ENCODE data around the gene IGDCC3. TPM values are rescaled to one million over a fixed set of nuclear protein-coding genes. Genes with fewer than 3 reads are reported as not detected.

The IGDCC3 gene
- total and polyA plus RNA-seq, 2 donors (not counting 3 experiments of a cell fraction or from before 2014, with no cell fraction given): 0.03 TPM; not detected in 1

GRCh38 chr15:65388306-65389080 lies 10.7 kb upstream of the IGDCC3 start:
- Histone ChIP-seq H3K4me2 (ENCODE audit: insufficient read depth, low read length) (no peak overlapping the region), H3K9me1 (replicated peaks; ENCODE audit: control insufficient read depth, extremely low read depth, insufficient read depth, low read length) (no peaks in the 10 kb centered on the region), H3K9ac (replicated peaks; ENCODE audit: extremely low read depth, insufficient read depth, low read length) (no peak overlapping the region), H3K79me2 (ENCODE audit: control insufficient read depth, insufficient read depth, low read length) (no peaks in the 10 kb centered on the region), H3K9me3 (replicated peaks; ENCODE audit: control insufficient read depth, insufficient read depth, low read length) (no peaks in the 10 kb centered on the region), H3K4me1 (ENCODE audit: control insufficient read depth, extremely low read depth, insufficient read depth, low read length) (peaks cover 6% of the 10 kb centered on the region), H4K20me1 (replicated peaks; ENCODE audit: control insufficient read depth, extremely low read depth, insufficient read depth, low read length) (no peaks in the 10 kb centered on the region), H2AFZ (ENCODE audit: low read depth, low read length) (no peak overlapping the region), H3K36me3 (ENCODE audit: control insufficient read depth in 2 of 2, extremely low read depth in 1 of 2, insufficient read depth in 2 of 2, low read length in 2 of 2) (no peaks in the 10 kb centered on the region), H3K27me3 (ENCODE audit: control insufficient read depth in 2 of 2, insufficient read depth in 2 of 2, low read length in 2 of 2) (peaks cover 0 to 6% of the 10 kb centered on the region in 2 experiments), H3K4me3 (replicated peaks in 1 of 3; ENCODE audit: insufficient read depth in 1 of 3, low read depth in 1 of 3, low read length in 3 of 3) (no peak overlapping the region), H3K27ac (ENCODE audit: insufficient read depth, low read depth, low read length) (no peak overlapping the region)
- FAIRE-seq (no peak), DNase-seq (ENCODE audit: low read depth, low spot score) (no peak)
- TF ChIP-seq CTCF (IDR thresholded peaks at IDR 0.05; ENCODE audit: extremely low read depth in 1 of 2, insufficient read depth in 1 of 2, low read depth in 1 of 2, low read length in 2 of 2) (no peak), POLR2A (IDR thresholded peaks at IDR 0.05; ENCODE audit: low read depth, low read length) (no peak), GATA2 (IDR thresholded peaks at IDR 0.05; ENCODE audit: insufficient read depth, insufficient read length, low read depth, low read length) (no peak), POLR2AphosphoS5 (IDR thresholded peaks at IDR 0.05; ENCODE audit: insufficient read depth, low read depth, low read length) (no peak), MAX (IDR thresholded peaks at IDR 0.05; ENCODE audit: insufficient read depth, insufficient read length) (no peak), EZH2 (IDR thresholded peaks at IDR 0.05; ENCODE audit: borderline replicate concordance, low read depth, low read length, severe bottlenecking) (no peak), JUN (IDR thresholded peaks at IDR 0.05; ENCODE audit: borderline replicate concordance, insufficient read depth, insufficient read length, low read depth) (no peak), MYC (IDR thresholded peaks at IDR 0.05; ENCODE audit: low read depth, low read length) (no peak), FOS (IDR thresholded peaks at IDR 0.05; ENCODE audit: borderline replicate concordance, insufficient read depth, low read length) (no peak)
- no TSS peak for BruUV-seq (replicated peaks)
- ChIA-PET CTCF (interaction anchor here (1.4 to 11.5 kb wide), 3 partner anchors 12 to 69 kb away, joined by 5 to 274 read pairs (median 50); no protein-coding TSS in a partner anchor), POLR2A (no interaction called here)
- dilution Hi-C loops (cut with MboI; ENCODE audit: extremely low pct_ligation_motif_present, low sequenced_read_pairs): no loop called here
- intact Hi-C loops (cut with micrococcal nuclease): no loop called here
